H9 (cell line): ENCODE results near the gene POF1B. TPM values are rescaled to one million over a fixed set of nuclear protein-coding genes. Genes with fewer than 3 reads are reported as not detected.

Experiments used
- DNase-seq: peaks from one replicate; pipeline ENCODE4 v3.0.0-alpha.2; 2017
- H2AFZ ChIP-seq: one replicate; pipeline ENCODE4 v1.6.1; 2013; ENCODE audit warnings: mild to moderate bottlenecking, low read length, control low read depth, moderate library complexity
- H2AK5ac ChIP-seq: 2 replicates; pipeline ENCODE4 v1.6.1; 2013; ENCODE audit warnings: low read length, control low read depth, mixed read lengths; ENCODE audit not compliant: insufficient read length
- H2BK120ac ChIP-seq: one replicate; pipeline ENCODE4 v1.6.1; 2013; ENCODE audit warnings: low read depth, mild to moderate bottlenecking, low read length, control low read depth, inconsistent platforms; ENCODE audit not compliant: poor library complexity, severe bottlenecking
- H2BK12ac ChIP-seq: 2 replicates; pipeline ENCODE4 v1.6.1; 2013; ENCODE audit warnings: low read length, control low read depth, mixed read lengths, low read depth; ENCODE audit not compliant: insufficient read length
- H2BK15ac ChIP-seq: 2 replicates; pipeline ENCODE4 v1.6.1; 2013; ENCODE audit warnings: low read depth, low read length, control low read depth
- H2BK20ac ChIP-seq: one replicate; pipeline ENCODE4 v1.6.1; 2013; ENCODE audit warnings: low read depth, mild to moderate bottlenecking, low read length, control low read depth, inconsistent platforms; ENCODE audit not compliant: poor library complexity, severe bottlenecking
- H2BK5ac ChIP-seq: 2 replicates; pipeline ENCODE4 v1.6.1; 2013; ENCODE audit warnings: low read length, control low read depth, mixed read lengths; ENCODE audit not compliant: insufficient read length
- H3K14ac ChIP-seq: 2 replicates; pipeline ENCODE4 v1.6.1; 2013; ENCODE audit warnings: low read length, control low read depth; ENCODE audit not compliant: insufficient read depth
- H3K18ac ChIP-seq: 2 replicates; pipeline ENCODE4 v1.6.1; 2013; ENCODE audit warnings: low read depth, mild to moderate bottlenecking, mixed read lengths, low read length, control low read depth; ENCODE audit not compliant: insufficient read length
- H3K23ac ChIP-seq: 2 replicates; pipeline ENCODE4 v1.6.1; 2013; ENCODE audit warnings: low read length, control low read depth, mixed read lengths, low read depth; ENCODE audit not compliant: insufficient read length
- H3K23me2 ChIP-seq: 2 replicates; pipeline ENCODE4 v1.6.1; 2013; ENCODE audit warnings: low read depth, mild to moderate bottlenecking, mixed read lengths, low read length, control low read depth; ENCODE audit not compliant: insufficient read length, poor library complexity, severe bottlenecking
- H3K27ac ChIP-seq: 2 replicates; pipeline ENCODE4 v1.5.1; 2013; ENCODE audit warnings: low read length, control low read depth, mixed read lengths, low read depth; ENCODE audit not compliant: insufficient read length
- H3K27me3 ChIP-seq: 2 replicates; pipeline ENCODE4 v1.6.1; 2013; ENCODE audit warnings: low read length, control low read depth, inconsistent platforms; ENCODE audit not compliant: insufficient read depth
- H3K4ac ChIP-seq: 2 replicates; pipeline ENCODE4 v1.6.1; 2013; ENCODE audit warnings: low read depth, mild to moderate bottlenecking, control low read depth, inconsistent platforms, low read length, moderate library complexity
- H3K4me1 ChIP-seq: 2 replicates; pipeline ENCODE4 v1.6.1; 2013; ENCODE audit warnings: low read length, control low read depth, inconsistent platforms; ENCODE audit not compliant: insufficient read depth
- H3K4me2 ChIP-seq: 2 replicates; pipeline ENCODE4 v1.6.1; 2013; ENCODE audit warnings: low read length, control low read depth, mixed read lengths; ENCODE audit not compliant: insufficient read length, insufficient read depth
- H3K56ac ChIP-seq: 2 replicates; pipeline ENCODE4 v1.6.1; 2013; ENCODE audit warnings: low read depth, mild to moderate bottlenecking, mixed read lengths, low read length, control low read depth; ENCODE audit not compliant: insufficient read length
- H3K79me1 ChIP-seq: 2 replicates; pipeline ENCODE4 v1.6.1; 2013; ENCODE audit warnings: low read depth, mild to moderate bottlenecking, moderate library complexity, low read length, control low read depth, inconsistent platforms; ENCODE audit not compliant: insufficient read depth, poor library complexity, severe bottlenecking
- H3K79me2 ChIP-seq: 2 replicates; pipeline ENCODE4 v1.6.1; 2013; ENCODE audit warnings: low read length, control low read depth, inconsistent platforms; ENCODE audit not compliant: insufficient read depth
- H3K9ac ChIP-seq: 2 replicates; pipeline ENCODE4 v1.6.1; 2013; ENCODE audit warnings: low read length, control low read depth, mixed read lengths; ENCODE audit not compliant: insufficient read length; ENCODE audit errors: extremely low read depth
- H3K9me3 ChIP-seq: one replicate; pipeline ENCODE4 v1.6.1; 2013; ENCODE audit warnings: low read depth, low read length, inconsistent platforms; ENCODE audit not compliant: control insufficient read depth
- H3T11ph ChIP-seq: one replicate; pipeline ENCODE4 v1.6.1; 2013; ENCODE audit warnings: mild to moderate bottlenecking, low read length, control low read depth, inconsistent platforms
- H4K20me1 ChIP-seq: one replicate; pipeline ENCODE4 v1.6.1; 2013; ENCODE audit not compliant: control insufficient read depth, insufficient read length, insufficient read depth
- H4K5ac ChIP-seq: 2 replicates; pipeline ENCODE4 v1.6.1; 2013; ENCODE audit warnings: low read depth, mild to moderate bottlenecking, mixed read lengths, low read length, control low read depth; ENCODE audit not compliant: insufficient read length
- H4K8ac ChIP-seq: replicated peaks from 2 replicates; pipeline ENCODE4 v1.6.1; 2013; ENCODE audit warnings: low read length, control low read depth, mixed read lengths, low read depth; ENCODE audit not compliant: insufficient read length
- H4K91ac ChIP-seq: 2 replicates; pipeline ENCODE4 v1.6.1; 2013; ENCODE audit warnings: low read depth, mild to moderate bottlenecking, moderate library complexity, mixed read lengths, low read length, control low read depth; ENCODE audit not compliant: insufficient read length
- H3K27ac Mint-ChIP-seq, 3 experiments: 2 replicates in 2 of 3; 3 replicates in 1 of 3; pipeline ENCODE4 v1.8.0; 2020 to 2021; ENCODE audit warnings: mixed read lengths in 3 of 3, mild to moderate bottlenecking in 1 of 3, moderate library complexity in 1 of 3
- H3K27me3 Mint-ChIP-seq: 2 replicates; pipeline ENCODE4 v1.8.0; 2021; ENCODE audit warnings: low read depth, mild to moderate bottlenecking, moderate library complexity, mixed read lengths
- H3K36me3 Mint-ChIP-seq, 3 experiments: 2 replicates in 2 of 3; 3 replicates in 1 of 3; pipeline ENCODE4 v1.8.0; 2020 to 2021; ENCODE audit warnings: low read depth in 3 of 3, mixed read lengths in 3 of 3; ENCODE audit not compliant: insufficient read depth in 1 of 3
- H3K4me1 Mint-ChIP-seq, 2 experiments: 2 replicates each; pipeline ENCODE4 v1.8.0; 2020; ENCODE audit warnings: mixed read lengths in 2 of 2
- H3K4me3 Mint-ChIP-seq, 2 experiments: 2 replicates in 1 of 2; 3 replicates in 1 of 2; pipeline ENCODE4 v1.8.0; 2020 to 2021; ENCODE audit warnings: mild to moderate bottlenecking in 2 of 2, mixed read lengths in 2 of 2, moderate library complexity in 1 of 2
- H3K9me3 Mint-ChIP-seq, 2 experiments: 2 replicates in 1 of 2; 3 replicates in 1 of 2; pipeline ENCODE4 v1.8.0; 2020; ENCODE audit warnings: mild to moderate bottlenecking in 2 of 2, mixed read lengths in 2 of 2, moderate library complexity in 1 of 2
- WGBS: extraction: QIAGEN DNeasy Blood & Tissue Kit; methylation state at CpG from one replicate; pipeline ENCODE4 v1.1.7; 2013; ENCODE audit warnings: missing lambda C conversion rate, low lambda C conversion rate, mixed read lengths; ENCODE audit not compliant: insufficient read length; ENCODE audit errors: extremely low coverage; 5-methylcytosine and 5-hydroxymethylcytosine counted together
- total RNA-seq: library from RNA; stranded (reverse); gene quantifications from 2 replicates; pipeline ENCODE4 v1.2.1, GENCODE V29; 2021
- TF ChIP-seq, protein P1 (sequence below): fragments of 200-600 bp; sonication (generic); conservative IDR thresholded peaks from 3 replicates; pipeline ENCODE4 v1.8.0; 2021; ENCODE audit warnings: antibody characterized with exemption, mild to moderate bottlenecking

Gene POF1B
- total RNA-seq, 1 experiment from 2014 or later: not detected

DNA sequence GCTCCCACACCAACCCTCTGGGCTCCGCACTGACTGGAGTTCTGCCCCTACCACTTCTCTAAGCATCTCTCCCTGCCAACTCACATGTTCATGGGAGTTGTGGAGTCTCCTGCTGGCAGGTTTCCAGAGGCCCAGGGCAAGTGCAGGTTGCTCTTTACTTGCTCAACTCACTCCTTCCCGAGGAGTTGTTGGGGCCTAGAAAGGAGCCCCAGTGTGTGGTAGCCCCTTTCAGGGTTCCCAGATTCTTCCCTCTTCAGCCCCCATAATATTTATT, 52.5 kb downstream of the POF1B start:
- Mint-ChIP-seq H3K36me3 (peaks cover 0 to 2% (median 2%) of the 10 kb centered on the region in 3 experiments; a peak in 3 of 7 replicates), H3K27ac (no peak overlapping the region), H3K27me3 (no peaks in the 10 kb centered on the region), H3K9me3 (peaks cover 52 to 63% of the 10 kb centered on the region in 2 experiments), H3K4me1 (no peaks in the 10 kb centered on the region), H3K4me3 (no peak overlapping the region)
- Histone ChIP-seq H4K5ac (no peak overlapping the region), H3K23me2 (no peaks in the 10 kb centered on the region), H4K91ac (no peak overlapping the region), H4K20me1 (no peaks in the 10 kb centered on the region), H2AFZ (no peak overlapping the region), H2BK12ac (no peak overlapping the region), H3K4ac (no peak overlapping the region), H3T11ph (no peak overlapping the region), H3K4me1 (no peaks in the 10 kb centered on the region), H3K56ac (no peak overlapping the region), H3K9ac (no peak overlapping the region), H3K4me2 (no peak overlapping the region), H3K18ac (no peak overlapping the region), H3K14ac (no peak overlapping the region), H2BK20ac (no peak overlapping the region), H2AK5ac (no peak overlapping the region), H3K9me3 (peaks cover 11% of the 10 kb centered on the region), H4K8ac (no peak overlapping the region), H3K27me3 (no peaks in the 10 kb centered on the region), H3K23ac (no peak overlapping the region), H2BK5ac (no peak overlapping the region), H3K79me2 (no peaks in the 10 kb centered on the region), H2BK120ac (no peak overlapping the region), H3K27ac (no peak overlapping the region), H3K79me1 (no peaks in the 10 kb centered on the region), H2BK15ac (no peak overlapping the region)
- WGBS: no CpG with 5 or more reads among the region's 2 CpGs
- DNase-seq: peak; percentile 15
- TF ChIP-seq, protein P1, sequence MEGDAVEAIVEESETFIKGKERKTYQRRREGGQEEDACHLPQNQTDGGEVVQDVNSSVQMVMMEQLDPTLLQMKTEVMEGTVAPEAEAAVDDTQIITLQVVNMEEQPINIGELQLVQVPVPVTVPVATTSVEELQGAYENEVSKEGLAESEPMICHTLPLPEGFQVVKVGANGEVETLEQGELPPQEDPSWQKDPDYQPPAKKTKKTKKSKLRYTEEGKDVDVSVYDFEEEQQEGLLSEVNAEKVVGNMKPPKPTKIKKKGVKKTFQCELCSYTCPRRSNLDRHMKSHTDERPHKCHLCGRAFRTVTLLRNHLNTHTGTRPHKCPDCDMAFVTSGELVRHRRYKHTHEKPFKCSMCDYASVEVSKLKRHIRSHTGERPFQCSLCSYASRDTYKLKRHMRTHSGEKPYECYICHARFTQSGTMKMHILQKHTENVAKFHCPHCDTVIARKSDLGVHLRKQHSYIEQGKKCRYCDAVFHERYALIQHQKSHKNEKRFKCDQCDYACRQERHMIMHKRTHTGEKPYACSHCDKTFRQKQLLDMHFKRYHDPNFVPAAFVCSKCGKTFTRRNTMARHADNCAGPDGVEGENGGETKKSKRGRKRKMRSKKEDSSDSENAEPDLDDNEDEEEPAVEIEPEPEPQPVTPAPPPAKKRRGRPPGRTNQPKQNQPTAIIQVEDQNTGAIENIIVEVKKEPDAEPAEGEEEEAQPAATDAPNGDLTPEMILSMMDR: no peak
